Stimulated activated effector memory CD8-positive, alpha-beta T cell treated with anti-CD3 and anti-CD28 coated beads, Interleukin-12 subunit alpha, Interleukin-12 subunit beta, amount 100 ng/mL, for 72 hours (primary cell): ENCODE data around the gene GREB1.

Source experiments
- ATAC-seq: fragments of 150-1000 bp; cut with Tn5 transposase; 2 replicates; pipeline ENCODE4 v1.10.0; 2021
- DNase-seq, 2 donors: peaks; one replicate each; pipeline ENCODE4 v3.0.0; 2021 to 2022; ENCODE audit warnings: low spot score in 2 of 2
- H3K27ac Mint-ChIP-seq: one replicate; pipeline ENCODE4 v1.8.0; 2022; ENCODE audit warnings: mild to moderate bottlenecking, mixed read lengths
- H3K36me3 Mint-ChIP-seq: one replicate; pipeline ENCODE4 v1.8.0; 2022; ENCODE audit warnings: mild to moderate bottlenecking, mixed read lengths
- H3K4me1 Mint-ChIP-seq: one replicate; pipeline ENCODE4 v1.8.0; 2022; ENCODE audit warnings: mixed read lengths
- H3K4me3 Mint-ChIP-seq: one replicate; pipeline ENCODE4 v1.8.0; 2022; ENCODE audit warnings: mild to moderate bottlenecking, mixed read lengths
- H3K9me3 Mint-ChIP-seq: one replicate; pipeline ENCODE4 v1.8.0; 2022; ENCODE audit warnings: mixed read lengths

GREB1 gene

GRCh38 chr2:11631462-11631861 lies 97.6 kb downstream of the GREB1 start:
- no peaks in the 10 kb centered on the region for H3K4me1 Mint-ChIP-seq
- H3K4me3 Mint-ChIP-seq = no peak overlapping the region
- no peak for ATAC-seq
- H3K36me3 Mint-ChIP-seq = no peaks in the 10 kb centered on the region
- no peaks in the 10 kb centered on the region for H3K9me3 Mint-ChIP-seq
- DNase-seq = no peak
- no peak overlapping the region for H3K27ac Mint-ChIP-seq

GRCh38 chr2:11633923-11634478 lies 100.2 kb downstream of the GREB1 start:
- no peaks in the 10 kb centered on the region for H3K36me3 Mint-ChIP-seq
- H3K4me3 Mint-ChIP-seq = no peak overlapping the region
- no peaks in the 10 kb centered on the region for H3K4me1 Mint-ChIP-seq
- no peaks in the 10 kb centered on the region for H3K9me3 Mint-ChIP-seq
- ATAC-seq = no peak
- H3K27ac Mint-ChIP-seq = no peak overlapping the region
- no peak for DNase-seq

GRCh38 chr2:11634584-11634983 lies 100.7 kb downstream of the GREB1 start:
- ATAC-seq (no peak), DNase-seq (no peak)
- no peaks in the 10 kb centered on the region for H3K9me3 Mint-ChIP-seq
- no peaks in the 10 kb centered on the region for H3K4me1 Mint-ChIP-seq
- H3K4me3 Mint-ChIP-seq = no peak overlapping the region
- no peak overlapping the region for H3K27ac Mint-ChIP-seq
- no peaks in the 10 kb centered on the region for H3K36me3 Mint-ChIP-seq

GRCh38 chr2:11635141-11635540 lies 101.3 kb downstream of the GREB1 start:
- Mint-ChIP-seq H3K9me3 (no peaks in the 10 kb centered on the region), H3K36me3 (no peaks in the 10 kb centered on the region), H3K4me1 (no peaks in the 10 kb centered on the region), H3K4me3 (no peak overlapping the region), H3K27ac (no peak overlapping the region)
- DNase-seq (no peak), ATAC-seq (no peak)

- Mint-ChIP-seq H3K9me3 (no peaks in the 10 kb centered on the region), H3K4me1 (no peaks in the 10 kb centered on the region), H3K27ac (no peak overlapping the region), H3K36me3 (no peaks in the 10 kb centered on the region), H3K4me3 (no peak overlapping the region)
- no peak for DNase-seq
- no peak for ATAC-seq
These were observed 102.9 kb downstream of the GREB1 start for GRCh38 chr2:11636593-11637295.

GRCh38 chr2:11637546-11637945 lies 103.7 kb downstream of the GREB1 start:
- Mint-ChIP-seq H3K36me3 (no peaks in the 10 kb centered on the region), H3K9me3 (no peaks in the 10 kb centered on the region), H3K4me1 (no peaks in the 10 kb centered on the region), H3K4me3 (no peak overlapping the region), H3K27ac (no peak overlapping the region)
- ATAC-seq (no peak), DNase-seq (no peak)

GRCh38 chr2:11639503-11639902 lies 105.7 kb downstream of the GREB1 start:
- Mint-ChIP-seq H3K9me3 (no peaks in the 10 kb centered on the region), H3K4me3 (no peak overlapping the region)
- ATAC-seq = no peak

GRCh38 chr2:11640132-11640531 lies 106.3 kb downstream of the GREB1 start:
- Mint-ChIP-seq H3K36me3 (no peaks in the 10 kb centered on the region), H3K4me3 (no peak overlapping the region), H3K27ac (no peak overlapping the region), H3K9me3 (no peaks in the 10 kb centered on the region), H3K4me1 (no peaks in the 10 kb centered on the region)
- ATAC-seq = no peak
- no peak for DNase-seq

More at GRCh38 chr2:11639503-11639902, 105.7 kb downstream of the GREB1 start:
- Mint-ChIP-seq H3K27ac (no peak overlapping the region), H3K4me1 (no peaks in the 10 kb centered on the region), H3K36me3 (no peaks in the 10 kb centered on the region)
- DNase-seq = no peak

- Mint-ChIP-seq H3K36me3 (no peaks in the 10 kb centered on the region), H3K9me3 (no peaks in the 10 kb centered on the region), H3K27ac (no peak overlapping the region), H3K4me1 (no peaks in the 10 kb centered on the region), H3K4me3 (no peak overlapping the region)
- ATAC-seq (no peak), DNase-seq (no peak)
These were observed 109.1 kb downstream of the GREB1 start for GRCh38 chr2:11642972-11643371.

- no peak for DNase-seq
- H3K4me1 Mint-ChIP-seq = no peaks in the 10 kb centered on the region
- no peak for ATAC-seq
- no peak overlapping the region for H3K27ac Mint-ChIP-seq
- no peaks in the 10 kb centered on the region for H3K9me3 Mint-ChIP-seq
- no peak overlapping the region for H3K4me3 Mint-ChIP-seq
- H3K36me3 Mint-ChIP-seq = no peaks in the 10 kb centered on the region
These were observed 110.4 kb downstream of the GREB1 start for GRCh38 chr2:11644293-11644692.

- Mint-ChIP-seq H3K36me3 (no peaks in the 10 kb centered on the region), H3K27ac (no peak overlapping the region), H3K4me1 (no peaks in the 10 kb centered on the region), H3K4me3 (no peak overlapping the region), H3K9me3 (no peaks in the 10 kb centered on the region)
- no peak for DNase-seq
- no peak for ATAC-seq
These were observed 112.7 kb downstream of the GREB1 start for GRCh38 chr2:11646530-11646929.

- no peaks in the 10 kb centered on the region for H3K4me1 Mint-ChIP-seq
- no peak for DNase-seq
- no peak overlapping the region for H3K4me3 Mint-ChIP-seq
These were observed 114.2 kb downstream of the GREB1 start for GRCh38 chr2:11647834-11648600.

GRCh38 chr2:11649093-11649492 lies 115.2 kb downstream of the GREB1 start:
- Mint-ChIP-seq H3K4me1 (no peaks in the 10 kb centered on the region), H3K9me3 (no peaks in the 10 kb centered on the region), H3K4me3 (no peak overlapping the region), H3K36me3 (no peaks in the 10 kb centered on the region), H3K27ac (no peak overlapping the region)
- no peak for ATAC-seq
- no peak for DNase-seq

More at GRCh38 chr2:11647834-11648600, 114.2 kb downstream of the GREB1 start:
- Mint-ChIP-seq H3K36me3 (no peaks in the 10 kb centered on the region), H3K9me3 (no peaks in the 10 kb centered on the region), H3K27ac (no peak overlapping the region)
- no peak for ATAC-seq

- no peak overlapping the region for H3K4me3 Mint-ChIP-seq
- H3K4me1 Mint-ChIP-seq = no peaks in the 10 kb centered on the region
- ATAC-seq (peak; percentile 46), DNase-seq (no peak)
- H3K27ac Mint-ChIP-seq = no peak overlapping the region
- H3K36me3 Mint-ChIP-seq = no peaks in the 10 kb centered on the region
- no peaks in the 10 kb centered on the region for H3K9me3 Mint-ChIP-seq
These were observed 118.2 kb downstream of the GREB1 start for GRCh38 chr2:11651856-11652548.

- no peaks in the 10 kb centered on the region for H3K36me3 Mint-ChIP-seq
- no peak overlapping the region for H3K27ac Mint-ChIP-seq
- DNase-seq = no peak
- no peak overlapping the region for H3K4me3 Mint-ChIP-seq
- no peaks in the 10 kb centered on the region for H3K4me1 Mint-ChIP-seq
- H3K9me3 Mint-ChIP-seq = no peaks in the 10 kb centered on the region
- ATAC-seq = no peak
These were observed 118.7 kb downstream of the GREB1 start for GRCh38 chr2:11652553-11652952.
